Progenitor cell of endocrine pancreas (in vitro differentiated cells): ENCODE results near the gene STING1. TPM values are rescaled to one million over a fixed set of nuclear protein-coding genes. Genes with fewer than 3 reads are reported as not detected.
"Not testable (repeated sequence)": the region's sequence is repeated elsewhere in the genome, so short reads cannot be mapped to it uniquely, and the experiment has no call there.

ENCODE experiments used
- DNase-seq: peaks from one replicate; pipeline ENCODE4 v3.0.0; 2021; ENCODE audit warnings: low spot score; ENCODE audit not compliant: unreplicated experiment
- H3K27ac Mint-ChIP-seq: 2 replicates; pipeline ENCODE4 v1.8.0; 2021; ENCODE audit warnings: mild to moderate bottlenecking, moderate library complexity, mixed read lengths
- H3K27me3 Mint-ChIP-seq: 2 replicates; pipeline ENCODE4 v1.8.0; 2021; ENCODE audit warnings: mixed read lengths
- H3K36me3 Mint-ChIP-seq: 2 replicates; pipeline ENCODE4 v1.8.0; 2022; ENCODE audit warnings: mixed read lengths; ENCODE audit not compliant: insufficient read depth
- H3K4me1 Mint-ChIP-seq: 2 replicates; pipeline ENCODE4 v1.8.0; 2021; ENCODE audit warnings: low read depth, mixed read lengths
- H3K4me3 Mint-ChIP-seq: 2 replicates; pipeline ENCODE4 v1.8.0; 2021; ENCODE audit warnings: low read depth, mild to moderate bottlenecking, moderate library complexity, mixed read lengths
- H3K9me3 Mint-ChIP-seq: 2 replicates; pipeline ENCODE4 v1.8.0; 2021; ENCODE audit warnings: low read depth, mixed read lengths
- CTCF ChIP-seq: fragments of 200-600 bp; sonication (generic); IDR thresholded peaks from one replicate; pipeline ENCODE4 v1.5.0; 2021; ENCODE audit warnings: antibody characterized with exemption, mild to moderate bottlenecking; ENCODE audit not compliant: unreplicated experiment
- total RNA-seq: library from RNA; stranded (reverse); gene quantifications from 2 replicates; pipeline ENCODE4 v1.2.1, GENCODE V29; 2021

The STING1 gene
- total RNA-seq, 1 donor from 2014 or later, result not detected

DNA sequence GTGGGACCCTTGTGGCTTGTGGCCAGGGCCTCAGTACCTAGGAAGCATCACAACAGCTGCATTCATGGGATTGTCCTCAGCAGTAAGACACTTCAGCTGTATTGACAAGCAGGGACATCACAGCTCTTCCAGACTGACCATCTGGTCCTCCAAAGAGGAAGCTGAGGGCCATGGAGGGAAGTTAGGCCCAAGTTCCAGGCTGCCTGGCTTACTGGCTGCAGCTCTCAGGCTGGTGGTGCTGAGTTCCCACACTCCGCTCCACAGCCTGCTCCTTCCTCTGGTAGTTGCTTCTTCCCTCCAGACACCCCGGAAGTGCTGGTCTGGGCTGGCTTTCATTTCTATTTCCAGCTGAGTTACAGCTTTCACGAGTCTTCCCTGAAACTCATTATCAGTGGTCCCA, 5.7 kb upstream of the STING1 start:
- no peak for TF ChIP-seq CTCF
- Mint-ChIP-seq H3K27ac (no peak overlapping the region), H3K4me3 (no peak overlapping the region), H3K4me1 (no peaks in the 10 kb centered on the region), H3K9me3 (no peaks in the 10 kb centered on the region), H3K36me3 (no peaks in the 10 kb centered on the region), H3K27me3 (peaks cover 4% of the 10 kb centered on the region)
- DNase-seq, result no peak

- TF ChIP-seq CTCF, result no peak
- no peak for DNase-seq
- no peak overlapping the region for H3K27ac Mint-ChIP-seq
- H3K9me3 Mint-ChIP-seq, result no peaks in the 10 kb centered on the region
- H3K4me1 Mint-ChIP-seq, result no peaks in the 10 kb centered on the region
- no peaks in the 10 kb centered on the region for H3K36me3 Mint-ChIP-seq
- peaks cover 4% of the 10 kb centered on the region for H3K27me3 Mint-ChIP-seq
- H3K4me3 Mint-ChIP-seq, result no peak overlapping the region
These were observed 3.6 kb upstream of the STING1 start for GRCh38 chr5:139486201-139486600.

DNA sequence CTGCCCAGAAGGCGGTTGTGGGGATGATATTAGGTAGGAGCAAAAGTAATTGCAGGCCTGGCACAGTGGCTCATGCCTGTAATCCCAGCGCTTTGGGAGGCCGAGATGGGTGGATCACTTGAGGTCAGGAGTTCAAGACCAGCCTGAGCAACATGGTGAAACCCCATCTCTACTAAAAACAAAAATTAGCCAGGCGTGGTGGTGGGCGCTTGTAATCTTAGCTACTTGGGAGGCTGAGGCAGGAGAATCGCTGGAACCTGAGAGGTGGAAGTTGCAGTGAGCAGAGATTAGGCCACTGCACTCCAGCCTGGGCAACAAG, 291 bp upstream of the STING1 start:
- not testable (repeated sequence) for H3K36me3 Mint-ChIP-seq, H3K27me3 Mint-ChIP-seq, H3K4me3 Mint-ChIP-seq, H3K4me1 Mint-ChIP-seq, DNase-seq, H3K9me3 Mint-ChIP-seq, H3K27ac Mint-ChIP-seq

DNA sequence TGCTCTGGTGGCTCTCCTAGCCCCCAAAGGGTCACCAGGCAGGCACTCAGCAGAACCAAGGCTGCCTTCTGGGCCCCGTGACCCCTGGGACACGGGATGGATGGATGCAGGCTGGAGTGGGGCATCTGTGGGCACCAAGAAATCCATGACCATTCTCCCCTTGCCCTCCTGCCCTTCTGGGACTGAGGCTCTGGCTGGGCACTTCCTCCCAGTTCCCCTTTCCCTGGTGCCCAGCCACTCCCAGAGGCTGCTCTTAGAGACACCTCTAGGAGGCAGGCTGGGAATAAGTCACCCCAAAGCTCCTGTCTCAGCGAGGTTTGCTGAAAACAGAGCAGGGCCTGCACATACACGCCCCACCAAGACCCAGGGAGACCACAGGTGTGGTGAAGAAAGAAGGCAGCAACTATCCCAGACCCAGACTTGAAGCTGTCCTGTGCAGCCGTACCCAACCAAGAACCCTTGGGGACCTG, 943 bp downstream of the STING1 start:
- Mint-ChIP-seq H3K4me3 (no peak overlapping the region), H3K27ac (no peak overlapping the region), H3K4me1 (no peaks in the 10 kb centered on the region), H3K27me3 (peaks cover 3% of the 10 kb centered on the region), H3K9me3 (no peaks in the 10 kb centered on the region), H3K36me3 (no peaks in the 10 kb centered on the region)
- TF ChIP-seq CTCF, result no peak
- no peak for DNase-seq

DNA sequence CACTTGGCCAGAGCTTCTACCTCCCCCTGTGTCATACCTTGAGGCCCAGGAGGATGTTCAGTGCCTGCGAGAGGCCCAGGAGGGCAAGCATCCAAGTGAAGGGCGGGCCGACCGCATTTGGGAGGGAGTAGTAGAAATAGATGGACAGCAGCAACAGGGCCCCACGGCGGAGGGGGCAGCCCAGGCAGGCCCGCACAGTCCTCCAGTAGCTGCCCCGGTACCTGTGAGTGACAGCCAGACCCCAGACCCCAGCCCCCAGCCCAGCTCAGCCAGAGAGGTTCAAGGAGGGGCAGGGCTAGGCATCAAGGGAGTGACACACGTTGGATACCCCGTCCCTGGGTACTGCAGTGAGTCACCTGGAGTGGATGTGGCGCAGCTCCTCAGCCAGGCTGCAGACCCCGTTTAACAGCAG, 1.4 kb downstream of the STING1 start:
- H3K36me3 Mint-ChIP-seq, result no peaks in the 10 kb centered on the region
- no peak overlapping the region for H3K27ac Mint-ChIP-seq
- H3K4me3 Mint-ChIP-seq, result no peak overlapping the region
- no peaks in the 10 kb centered on the region for H3K27me3 Mint-ChIP-seq
- no peak for TF ChIP-seq CTCF
- no peak for DNase-seq
- H3K4me1 Mint-ChIP-seq, result no peaks in the 10 kb centered on the region
- H3K9me3 Mint-ChIP-seq, result no peaks in the 10 kb centered on the region

DNA sequence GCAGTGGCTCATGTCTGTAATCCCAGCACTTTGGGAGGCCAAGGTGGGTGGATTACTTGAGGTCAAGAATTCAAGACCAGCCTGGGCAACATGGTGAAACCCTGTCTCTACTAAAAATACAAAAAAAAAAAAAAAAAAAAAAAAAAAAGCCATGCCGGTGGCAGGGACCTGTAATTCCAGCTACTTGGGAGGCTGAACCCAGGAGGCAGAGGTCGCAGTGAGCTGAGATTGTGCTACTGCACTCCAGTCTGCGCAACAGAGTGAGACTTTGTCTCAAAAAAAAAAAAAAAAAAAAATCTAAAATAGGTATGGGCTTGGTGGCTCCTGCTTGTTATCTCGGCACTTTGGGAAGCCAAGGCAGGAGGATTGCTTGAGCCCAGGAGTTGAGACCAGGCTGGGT, 2.8 kb downstream of the STING1 start:
- not testable (repeated sequence) for H3K4me1 Mint-ChIP-seq, DNase-seq, H3K9me3 Mint-ChIP-seq, H3K27ac Mint-ChIP-seq, H3K27me3 Mint-ChIP-seq, H3K36me3 Mint-ChIP-seq, H3K4me3 Mint-ChIP-seq
